Measurements from ENCODE around the gene RFTN1. TPM values are rescaled to one million over a fixed set of nuclear protein-coding genes. Genes with fewer than 3 reads are reported as not detected.

The RFTN1 gene
- total and polyA plus RNA-seq, 4 donors = 4.4 to 20.4 (median 11.9) TPM

DNA sequence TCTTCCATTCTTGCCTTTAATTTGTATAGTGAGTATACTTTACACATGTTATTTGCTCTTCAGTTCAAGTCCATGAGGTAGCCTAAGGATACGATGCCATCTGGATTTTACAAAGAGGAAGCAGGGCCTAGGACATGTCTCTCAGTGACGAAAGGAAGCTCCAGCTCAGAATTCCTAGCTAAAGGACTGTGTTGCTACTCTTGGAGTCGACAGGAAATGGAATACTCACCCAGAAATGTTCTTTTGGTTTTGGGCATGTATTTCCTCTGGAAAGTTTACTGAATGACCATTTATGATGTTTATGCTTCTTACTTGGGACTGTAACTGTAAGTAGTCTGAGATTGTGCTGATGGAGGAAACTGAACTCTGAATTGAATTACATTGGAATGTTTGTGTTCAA is 236.0 kb downstream of the RFTN1 start:
- TF ChIP-seq TAF1 (conservative IDR thresholded peaks at IDR 0.05) (no peak), RXRA (IDR thresholded peaks at IDR 0.05) (no peak), EGR1 (IDR thresholded peaks at IDR 0.05; ENCODE audit: low read depth in 2 of 2) (no peak), FOXA2 (IDR thresholded peaks at IDR 0.05) (no peak), SP1 (IDR thresholded peaks at IDR 0.05) (no peak), RAD21 (IDR thresholded peaks at IDR 0.05) (no peak)
- TF ChIP-seq, protein P1, sequence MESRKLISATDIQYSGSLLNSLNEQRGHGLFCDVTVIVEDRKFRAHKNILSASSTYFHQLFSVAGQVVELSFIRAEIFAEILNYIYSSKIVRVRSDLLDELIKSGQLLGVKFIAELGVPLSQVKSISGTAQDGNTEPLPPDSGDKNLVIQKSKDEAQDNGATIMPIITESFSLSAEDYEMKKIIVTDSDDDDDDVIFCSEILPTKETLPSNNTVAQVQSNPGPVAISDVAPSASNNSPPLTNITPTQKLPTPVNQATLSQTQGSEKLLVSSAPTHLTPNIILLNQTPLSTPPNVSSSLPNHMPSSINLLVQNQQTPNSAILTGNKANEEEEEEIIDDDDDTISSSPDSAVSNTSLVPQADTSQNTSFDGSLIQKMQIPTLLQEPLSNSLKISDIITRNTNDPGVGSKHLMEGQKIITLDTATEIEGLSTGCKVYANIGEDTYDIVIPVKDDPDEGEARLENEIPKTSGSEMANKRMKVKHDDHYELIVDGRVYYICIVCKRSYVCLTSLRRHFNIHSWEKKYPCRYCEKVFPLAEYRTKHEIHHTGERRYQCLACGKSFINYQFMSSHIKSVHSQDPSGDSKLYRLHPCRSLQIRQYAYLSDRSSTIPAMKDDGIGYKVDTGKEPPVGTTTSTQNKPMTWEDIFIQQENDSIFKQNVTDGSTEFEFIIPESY (IDR thresholded peaks at IDR 0.05) = no peak
- TF ChIP-seq, protein P2, sequence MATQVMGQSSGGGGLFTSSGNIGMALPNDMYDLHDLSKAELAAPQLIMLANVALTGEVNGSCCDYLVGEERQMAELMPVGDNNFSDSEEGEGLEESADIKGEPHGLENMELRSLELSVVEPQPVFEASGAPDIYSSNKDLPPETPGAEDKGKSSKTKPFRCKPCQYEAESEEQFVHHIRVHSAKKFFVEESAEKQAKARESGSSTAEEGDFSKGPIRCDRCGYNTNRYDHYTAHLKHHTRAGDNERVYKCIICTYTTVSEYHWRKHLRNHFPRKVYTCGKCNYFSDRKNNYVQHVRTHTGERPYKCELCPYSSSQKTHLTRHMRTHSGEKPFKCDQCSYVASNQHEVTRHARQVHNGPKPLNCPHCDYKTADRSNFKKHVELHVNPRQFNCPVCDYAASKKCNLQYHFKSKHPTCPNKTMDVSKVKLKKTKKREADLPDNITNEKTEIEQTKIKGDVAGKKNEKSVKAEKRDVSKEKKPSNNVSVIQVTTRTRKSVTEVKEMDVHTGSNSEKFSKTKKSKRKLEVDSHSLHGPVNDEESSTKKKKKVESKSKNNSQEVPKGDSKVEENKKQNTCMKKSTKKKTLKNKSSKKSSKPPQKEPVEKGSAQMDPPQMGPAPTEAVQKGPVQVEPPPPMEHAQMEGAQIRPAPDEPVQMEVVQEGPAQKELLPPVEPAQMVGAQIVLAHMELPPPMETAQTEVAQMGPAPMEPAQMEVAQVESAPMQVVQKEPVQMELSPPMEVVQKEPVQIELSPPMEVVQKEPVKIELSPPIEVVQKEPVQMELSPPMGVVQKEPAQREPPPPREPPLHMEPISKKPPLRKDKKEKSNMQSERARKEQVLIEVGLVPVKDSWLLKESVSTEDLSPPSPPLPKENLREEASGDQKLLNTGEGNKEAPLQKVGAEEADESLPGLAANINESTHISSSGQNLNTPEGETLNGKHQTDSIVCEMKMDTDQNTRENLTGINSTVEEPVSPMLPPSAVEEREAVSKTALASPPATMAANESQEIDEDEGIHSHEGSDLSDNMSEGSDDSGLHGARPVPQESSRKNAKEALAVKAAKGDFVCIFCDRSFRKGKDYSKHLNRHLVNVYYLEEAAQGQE (IDR thresholded peaks at IDR 0.05) = no peak
- Histone ChIP-seq H3K4me1 (ENCODE audit: control insufficient read depth in 4 of 4, insufficient read depth in 4 of 4, low read length in 3 of 4) (no peaks in the 10 kb centered on the region), H3K36me3 (ENCODE audit: control insufficient read depth in 4 of 4, insufficient read depth in 3 of 4, low read depth in 1 of 4, low read length in 3 of 4) (peaks cover 0 to 22% (median 8%) of the 10 kb centered on the region in 4 donors), H3K9me3 (ENCODE audit: control insufficient read depth in 4 of 4, low read length in 3 of 4) (no peaks in the 10 kb centered on the region), H3K27me3 (ENCODE audit: control insufficient read depth in 4 of 4, insufficient read depth in 4 of 4, low read length in 3 of 4) (no peaks in the 10 kb centered on the region), H3K9ac (ENCODE audit: low read depth in 1 of 2, low read length in 2 of 2) (no peak overlapping the region), H3K27ac (ENCODE audit: low read depth in 1 of 2, low read length in 2 of 2) (no peak overlapping the region), H3K4me3 (ENCODE audit: low read depth in 1 of 3, low read length in 3 of 3) (no peak overlapping the region)
- no peak for DNase-seq (ENCODE audit: low spot score)
- WGBS = 75% methylated on average over 3 of the region's 3 CpGs

DNA sequence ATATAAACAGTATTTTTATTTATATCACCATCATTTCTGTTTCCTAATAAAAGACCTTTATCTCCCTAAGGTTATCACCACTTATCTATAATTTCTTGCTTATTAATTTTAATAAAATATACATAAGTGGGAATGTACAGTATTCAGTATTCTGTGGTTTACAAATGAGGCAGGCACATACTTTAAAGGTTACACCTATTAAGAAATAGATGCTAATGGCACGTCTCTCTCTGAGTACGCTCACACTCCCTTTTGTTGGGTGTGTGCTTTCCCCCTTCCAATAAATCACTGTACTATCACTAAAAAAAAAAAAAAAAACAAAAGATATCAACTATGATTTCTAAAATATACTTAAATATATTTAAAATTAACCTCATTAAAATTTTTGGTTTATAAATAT is 239.6 kb downstream of the RFTN1 start:
- DNase-seq (ENCODE audit: low spot score) = no peak
- H3K9me3 ChIP-seq (ENCODE audit: control insufficient read depth in 4 of 4, low read length in 3 of 4) = no peaks in the 10 kb centered on the region
- no peaks in the 10 kb centered on the region for H3K27me3 ChIP-seq (ENCODE audit: control insufficient read depth in 4 of 4, insufficient read depth in 4 of 4, low read length in 3 of 4)
- no peaks in the 10 kb centered on the region for H3K4me1 ChIP-seq (ENCODE audit: control insufficient read depth in 4 of 4, insufficient read depth in 4 of 4, low read length in 3 of 4)
- H3K9ac ChIP-seq (ENCODE audit: low read depth in 1 of 2, low read length in 2 of 2) = no peak overlapping the region
- H3K27ac ChIP-seq (ENCODE audit: low read depth in 1 of 2, low read length in 2 of 2) = no peak overlapping the region
- no peak overlapping the region for H3K4me3 ChIP-seq (ENCODE audit: low read depth in 1 of 3, low read length in 3 of 3)
- H3K36me3 ChIP-seq (ENCODE audit: control insufficient read depth in 4 of 4, insufficient read depth in 3 of 4, low read depth in 1 of 4, low read length in 3 of 4) = peaks cover 0 to 37% (median 20%) of the 10 kb centered on the region in 4 donors
- WGBS = 98% methylated on average over 2 of the region's 2 CpGs
- TF ChIP-seq, protein P3, sequence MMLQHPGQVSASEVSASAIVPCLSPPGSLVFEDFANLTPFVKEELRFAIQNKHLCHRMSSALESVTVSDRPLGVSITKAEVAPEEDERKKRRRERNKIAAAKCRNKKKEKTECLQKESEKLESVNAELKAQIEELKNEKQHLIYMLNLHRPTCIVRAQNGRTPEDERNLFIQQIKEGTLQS (IDR thresholded peaks at IDR 0.05) = no peak
- TF ChIP-seq, protein P4, sequence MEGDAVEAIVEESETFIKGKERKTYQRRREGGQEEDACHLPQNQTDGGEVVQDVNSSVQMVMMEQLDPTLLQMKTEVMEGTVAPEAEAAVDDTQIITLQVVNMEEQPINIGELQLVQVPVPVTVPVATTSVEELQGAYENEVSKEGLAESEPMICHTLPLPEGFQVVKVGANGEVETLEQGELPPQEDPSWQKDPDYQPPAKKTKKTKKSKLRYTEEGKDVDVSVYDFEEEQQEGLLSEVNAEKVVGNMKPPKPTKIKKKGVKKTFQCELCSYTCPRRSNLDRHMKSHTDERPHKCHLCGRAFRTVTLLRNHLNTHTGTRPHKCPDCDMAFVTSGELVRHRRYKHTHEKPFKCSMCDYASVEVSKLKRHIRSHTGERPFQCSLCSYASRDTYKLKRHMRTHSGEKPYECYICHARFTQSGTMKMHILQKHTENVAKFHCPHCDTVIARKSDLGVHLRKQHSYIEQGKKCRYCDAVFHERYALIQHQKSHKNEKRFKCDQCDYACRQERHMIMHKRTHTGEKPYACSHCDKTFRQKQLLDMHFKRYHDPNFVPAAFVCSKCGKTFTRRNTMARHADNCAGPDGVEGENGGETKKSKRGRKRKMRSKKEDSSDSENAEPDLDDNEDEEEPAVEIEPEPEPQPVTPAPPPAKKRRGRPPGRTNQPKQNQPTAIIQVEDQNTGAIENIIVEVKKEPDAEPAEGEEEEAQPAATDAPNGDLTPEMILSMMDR (IDR thresholded peaks at IDR 0.05; ENCODE audit: low read depth, low read length, missing input control) = no peak
- TF ChIP-seq YY1 (IDR thresholded peaks at IDR 0.05) (no peak), RAD21 (IDR thresholded peaks at IDR 0.05) (no peak), HNF4G (IDR thresholded peaks at IDR 0.05) (no peak), HNF4A (conservative IDR thresholded peaks at IDR 0.05) (no peak), GABPA (IDR thresholded peaks at IDR 0.05 in 1 of 2, conservative IDR thresholded peaks at IDR 0.05 in 1 of 2) (no peak), JUND (IDR thresholded peaks at IDR 0.05) (no peak), NR2F2 (IDR thresholded peaks at IDR 0.05) (no peak), RXRA (IDR thresholded peaks at IDR 0.05) (no peak), SP1 (IDR thresholded peaks at IDR 0.05) (no peak), FOXA2 (IDR thresholded peaks at IDR 0.05) (no peak), EGR1 (IDR thresholded peaks at IDR 0.05; ENCODE audit: low read depth in 2 of 2) (no peak), TAF1 (conservative IDR thresholded peaks at IDR 0.05) (no peak), FOXA1 (IDR thresholded peaks at IDR 0.05) (no peak)
- TF ChIP-seq, protein P5, sequence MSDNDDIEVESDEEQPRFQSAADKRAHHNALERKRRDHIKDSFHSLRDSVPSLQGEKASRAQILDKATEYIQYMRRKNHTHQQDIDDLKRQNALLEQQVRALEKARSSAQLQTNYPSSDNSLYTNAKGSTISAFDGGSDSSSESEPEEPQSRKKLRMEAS (IDR thresholded peaks at IDR 0.05) = no peak
- TF ChIP-seq, protein P1 (IDR thresholded peaks at IDR 0.05) = no peak
- TF ChIP-seq, protein P2 (IDR thresholded peaks at IDR 0.05) = no peak

Data from liver (tissue), 9 donors.